ENCODE data around the gene ZNF467.

ZNF467 gene

GRCh38 chr7:149809215-149809614 is 35.8 kb upstream of the ZNF467 start:
- no peak for DNase-seq
- Histone ChIP-seq H3K27me3 (replicated peaks in 2 of 5; ENCODE audit: control insufficient read depth in 4 of 5, insufficient read depth in 5 of 5, low read length in 4 of 5) (no peaks in the 10 kb centered on the region), H3K9me3 (ENCODE audit: control extremely low read depth in 1 of 5, control insufficient read depth in 4 of 5, insufficient read depth in 2 of 5, low read depth in 1 of 5, low read length in 4 of 5) (no peaks in the 10 kb centered on the region), H3K36me3 (ENCODE audit: control insufficient read depth in 4 of 4, insufficient read depth in 4 of 4, low read length in 3 of 4) (no peaks in the 10 kb centered on the region), H3K4me1 (ENCODE audit: control extremely low read depth in 1 of 4, control insufficient read depth in 4 of 4, insufficient read depth in 4 of 4, low read length in 3 of 4) (no peaks in the 10 kb centered on the region), H3K4me3 (ENCODE audit: control insufficient read depth in 1 of 7, extremely low read depth in 1 of 7, insufficient read depth in 4 of 7, low read depth in 2 of 7, low read length in 6 of 7) (no peak overlapping the region), H3K27ac (ENCODE audit: insufficient read depth in 1 of 2, low read depth in 1 of 2, low read length in 2 of 2, poor library complexity in 1 of 2, severe bottlenecking in 2 of 2) (no peak overlapping the region)
- ChIA-PET POLR2A (interaction anchor here (0.6 kb wide), 1 partner anchor 1119 kb away, joined by 3 read pairs; no protein-coding TSS in a partner anchor), CTCF (interaction anchor here (0.8 to 5.5 kb wide), 6 partner anchors 9 to 73 kb away, joined by 3 to 39 read pairs (median 4); no protein-coding TSS in a partner anchor)
- WGBS (ENCODE audit: insufficient coverage), result 93% methylated on average over 2 of the region's 2 CpGs

DNA sequence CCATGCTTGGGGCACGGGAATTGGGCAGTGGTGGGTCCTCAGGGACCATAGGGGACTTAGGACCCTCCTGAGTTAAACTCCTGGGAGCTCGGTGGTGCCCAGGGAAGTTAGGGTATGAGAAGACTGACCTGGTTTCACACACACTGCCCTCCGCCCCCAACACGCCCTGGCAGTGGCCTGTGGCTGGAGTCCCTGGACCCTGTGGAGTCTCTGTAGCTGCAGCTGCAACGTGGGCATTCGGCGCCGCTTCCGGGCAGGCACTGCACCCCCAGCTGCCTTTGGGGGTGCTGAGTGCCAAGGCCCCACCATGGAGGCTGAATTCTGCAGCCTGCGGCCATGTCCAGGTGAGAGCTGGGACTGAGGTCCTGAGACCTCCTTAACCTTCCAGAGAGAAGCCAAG is 34.9 kb upstream of the ZNF467 start:
- Histone ChIP-seq H3K36me3 (ENCODE audit: control insufficient read depth in 4 of 4, insufficient read depth in 4 of 4, low read length in 3 of 4) (no peaks in the 10 kb centered on the region), H3K4me3 (ENCODE audit: control insufficient read depth in 1 of 7, extremely low read depth in 1 of 7, insufficient read depth in 4 of 7, low read depth in 2 of 7, low read length in 6 of 7) (no peak overlapping the region), H3K27me3 (replicated peaks in 2 of 5; ENCODE audit: control insufficient read depth in 4 of 5, insufficient read depth in 5 of 5, low read length in 4 of 5) (no peaks in the 10 kb centered on the region), H3K4me1 (ENCODE audit: control extremely low read depth in 1 of 4, control insufficient read depth in 4 of 4, insufficient read depth in 4 of 4, low read length in 3 of 4) (no peaks in the 10 kb centered on the region), H3K27ac (ENCODE audit: insufficient read depth in 1 of 2, low read depth in 1 of 2, low read length in 2 of 2, poor library complexity in 1 of 2, severe bottlenecking in 2 of 2) (no peak overlapping the region), H3K9me3 (ENCODE audit: control extremely low read depth in 1 of 5, control insufficient read depth in 4 of 5, insufficient read depth in 2 of 5, low read depth in 1 of 5, low read length in 4 of 5) (no peaks in the 10 kb centered on the region)
- DNase-seq, result no peak
- POLR2A ChIA-PET, result no interaction called here
- CTCF ChIA-PET, result interaction anchor here (1.1 to 5.5 kb wide), 7 partner anchors 10 to 74 kb away, joined by 3 to 39 read pairs (median 4); no protein-coding TSS in a partner anchor
- 96% methylated on average over 10 of the region's 10 CpGs for WGBS (ENCODE audit: insufficient coverage)

DNA sequence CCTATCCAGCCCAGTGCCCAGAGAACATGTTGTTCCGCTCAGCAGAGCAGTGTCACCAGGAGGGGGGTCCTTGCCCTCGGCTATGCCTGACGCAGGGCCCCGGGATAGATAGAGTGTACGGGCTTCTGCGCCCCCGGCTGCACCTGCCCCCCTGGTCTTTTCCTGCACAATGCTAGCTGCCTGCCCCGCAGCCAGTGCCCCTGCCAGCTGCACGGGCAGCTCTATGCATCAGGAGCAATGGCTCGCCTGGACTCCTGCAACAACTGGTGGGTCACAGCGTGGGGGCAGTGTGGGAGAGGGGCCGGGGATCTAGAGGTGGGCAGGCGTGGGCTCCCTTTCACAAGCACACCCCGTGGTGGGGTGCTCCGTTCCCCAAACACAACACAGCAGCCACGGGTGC is 33.3 kb upstream of the ZNF467 start:
- H3K4me1 ChIP-seq (ENCODE audit: control extremely low read depth in 1 of 4, control insufficient read depth in 4 of 4, insufficient read depth in 4 of 4, low read length in 3 of 4), result no peaks in the 10 kb centered on the region
- 94% methylated on average over 10 of the region's 16 CpGs for WGBS (ENCODE audit: insufficient coverage)
- no peak overlapping the region for H3K27ac ChIP-seq (ENCODE audit: insufficient read depth in 1 of 2, low read depth in 1 of 2, low read length in 2 of 2, poor library complexity in 1 of 2, severe bottlenecking in 2 of 2)
- POLR2A ChIA-PET, result no interaction called here
- DNase-seq, result no peak
- CTCF ChIA-PET, result interaction anchor here (0.8 to 5.5 kb wide), 10 partner anchors 10 to 144 kb away, joined by 3 to 39 read pairs (median 4); partner anchors contain the start of gene ZNF862
- no peak overlapping the region for H3K4me3 ChIP-seq (ENCODE audit: control insufficient read depth in 1 of 7, extremely low read depth in 1 of 7, insufficient read depth in 4 of 7, low read depth in 2 of 7, low read length in 6 of 7)
- no peaks in the 10 kb centered on the region for H3K36me3 ChIP-seq (ENCODE audit: control insufficient read depth in 4 of 4, insufficient read depth in 4 of 4, low read length in 3 of 4)
- no peaks in the 10 kb centered on the region for H3K27me3 ChIP-seq (replicated peaks in 2 of 5; ENCODE audit: control insufficient read depth in 4 of 5, insufficient read depth in 5 of 5, low read length in 4 of 5)
- H3K9me3 ChIP-seq (ENCODE audit: control extremely low read depth in 1 of 5, control insufficient read depth in 4 of 5, insufficient read depth in 2 of 5, low read depth in 1 of 5, low read length in 4 of 5), result no peaks in the 10 kb centered on the region

- no peaks in the 10 kb centered on the region for H3K9me3 ChIP-seq (ENCODE audit: control extremely low read depth in 1 of 5, control insufficient read depth in 4 of 5, insufficient read depth in 2 of 5, low read depth in 1 of 5, low read length in 4 of 5)
- ChIA-PET CTCF (no interaction called here), POLR2A (no interaction called here)
- H3K27ac ChIP-seq (ENCODE audit: insufficient read depth in 1 of 2, low read depth in 1 of 2, low read length in 2 of 2, poor library complexity in 1 of 2, severe bottlenecking in 2 of 2), result no peak overlapping the region
- no peaks in the 10 kb centered on the region for H3K27me3 ChIP-seq (replicated peaks in 2 of 5; ENCODE audit: control insufficient read depth in 4 of 5, insufficient read depth in 5 of 5, low read length in 4 of 5)
- no peak overlapping the region for H3K4me3 ChIP-seq (ENCODE audit: control insufficient read depth in 1 of 7, extremely low read depth in 1 of 7, insufficient read depth in 4 of 7, low read depth in 2 of 7, low read length in 6 of 7)
- no peaks in the 10 kb centered on the region for H3K36me3 ChIP-seq (ENCODE audit: control insufficient read depth in 4 of 4, insufficient read depth in 4 of 4, low read length in 3 of 4)
- H3K4me1 ChIP-seq (ENCODE audit: control extremely low read depth in 1 of 4, control insufficient read depth in 4 of 4, insufficient read depth in 4 of 4, low read length in 3 of 4), result no peaks in the 10 kb centered on the region
- no peak for DNase-seq
- 98% methylated on average over 6 of the region's 9 CpGs for WGBS (ENCODE audit: insufficient coverage)
Observed at GRCh38 chr7:149804106-149804505, 30.7 kb upstream of the ZNF467 start.

- CTCF ChIA-PET, result no interaction called here
Observed at GRCh38 chr7:149803551-149804074, 30.2 kb upstream of the ZNF467 start.

GRCh38 chr7:149802966-149803365 is 29.6 kb upstream of the ZNF467 start:
- ChIA-PET POLR2A (no interaction called here), CTCF (interaction anchor here (1.3 kb wide), 1 partner anchor 139 kb away, joined by 3 read pairs; no protein-coding TSS in a partner anchor)
- WGBS (ENCODE audit: insufficient coverage), result 98% methylated on average over 12 of the region's 12 CpGs
- H3K4me3 ChIP-seq (ENCODE audit: control insufficient read depth in 1 of 7, extremely low read depth in 1 of 7, insufficient read depth in 4 of 7, low read depth in 2 of 7, low read length in 6 of 7), result no peak overlapping the region
- peaks cover 0 to 6% (median 0%) of the 10 kb centered on the region in 4 experiments for H3K4me1 ChIP-seq (ENCODE audit: control extremely low read depth in 1 of 4, control insufficient read depth in 4 of 4, insufficient read depth in 4 of 4, low read length in 3 of 4)
- H3K36me3 ChIP-seq (ENCODE audit: control insufficient read depth in 4 of 4, insufficient read depth in 4 of 4, low read length in 3 of 4), result no peaks in the 10 kb centered on the region
- no peak overlapping the region for H3K27ac ChIP-seq (ENCODE audit: insufficient read depth in 1 of 2, low read depth in 1 of 2, low read length in 2 of 2, poor library complexity in 1 of 2, severe bottlenecking in 2 of 2)
- H3K9me3 ChIP-seq (ENCODE audit: control extremely low read depth in 1 of 5, control insufficient read depth in 4 of 5, insufficient read depth in 2 of 5, low read depth in 1 of 5, low read length in 4 of 5), result no peaks in the 10 kb centered on the region
- H3K27me3 ChIP-seq (replicated peaks in 2 of 5; ENCODE audit: control insufficient read depth in 4 of 5, insufficient read depth in 5 of 5, low read length in 4 of 5), result no peaks in the 10 kb centered on the region
- no peak for DNase-seq

More at GRCh38 chr7:149803551-149804074, 30.2 kb upstream of the ZNF467 start:
- Histone ChIP-seq H3K4me1 (ENCODE audit: control extremely low read depth in 1 of 4, control insufficient read depth in 4 of 4, insufficient read depth in 4 of 4, low read length in 3 of 4) (peaks cover 0 to under 1% (median 0%) of the 10 kb centered on the region in 4 experiments), H3K4me3 (ENCODE audit: control insufficient read depth in 1 of 7, extremely low read depth in 1 of 7, insufficient read depth in 4 of 7, low read depth in 2 of 7, low read length in 6 of 7) (no peak overlapping the region), H3K9me3 (ENCODE audit: control extremely low read depth in 1 of 5, control insufficient read depth in 4 of 5, insufficient read depth in 2 of 5, low read depth in 1 of 5, low read length in 4 of 5) (no peaks in the 10 kb centered on the region), H3K27ac (ENCODE audit: insufficient read depth in 1 of 2, low read depth in 1 of 2, low read length in 2 of 2, poor library complexity in 1 of 2, severe bottlenecking in 2 of 2) (no peak overlapping the region), H3K36me3 (ENCODE audit: control insufficient read depth in 4 of 4, insufficient read depth in 4 of 4, low read length in 3 of 4) (no peaks in the 10 kb centered on the region), H3K27me3 (replicated peaks in 2 of 5; ENCODE audit: control insufficient read depth in 4 of 5, insufficient read depth in 5 of 5, low read length in 4 of 5) (no peaks in the 10 kb centered on the region)
- POLR2A ChIA-PET, result no interaction called here
- 98% methylated on average over 13 of the region's 17 CpGs for WGBS (ENCODE audit: insufficient coverage)
- no peak for DNase-seq

DNA sequence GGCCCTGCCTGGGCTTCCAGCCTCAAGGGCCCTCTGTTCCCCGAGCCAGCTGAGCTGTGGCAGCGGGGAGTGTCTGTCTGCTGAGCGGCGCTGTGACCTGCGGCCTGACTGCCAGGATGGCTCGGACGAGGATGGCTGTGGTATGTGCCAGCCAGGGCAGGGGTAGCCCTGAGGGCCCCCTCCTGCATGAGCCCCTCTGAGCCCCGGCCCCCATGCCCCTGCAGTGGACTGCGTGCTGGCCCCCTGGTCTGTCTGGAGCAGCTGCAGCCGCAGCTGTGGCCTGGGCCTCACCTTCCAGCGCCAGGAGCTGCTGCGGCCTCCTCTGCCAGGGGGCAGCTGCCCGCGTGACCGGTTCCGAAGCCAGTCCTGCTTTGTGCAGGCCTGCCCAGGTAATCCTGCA is 28.4 kb upstream of the ZNF467 start:
- Histone ChIP-seq H3K36me3 (ENCODE audit: control insufficient read depth in 4 of 4, insufficient read depth in 4 of 4, low read length in 3 of 4) (no peaks in the 10 kb centered on the region), H3K4me3 (ENCODE audit: control insufficient read depth in 1 of 7, extremely low read depth in 1 of 7, insufficient read depth in 4 of 7, low read depth in 2 of 7, low read length in 6 of 7) (no peak overlapping the region), H3K4me1 (ENCODE audit: control extremely low read depth in 1 of 4, control insufficient read depth in 4 of 4, insufficient read depth in 4 of 4, low read length in 3 of 4) (peaks cover 0 to 6% (median 0%) of the 10 kb centered on the region in 4 experiments), H3K27me3 (replicated peaks in 2 of 5; ENCODE audit: control insufficient read depth in 4 of 5, insufficient read depth in 5 of 5, low read length in 4 of 5) (no peaks in the 10 kb centered on the region), H3K27ac (ENCODE audit: insufficient read depth in 1 of 2, low read depth in 1 of 2, low read length in 2 of 2, poor library complexity in 1 of 2, severe bottlenecking in 2 of 2) (no peak overlapping the region), H3K9me3 (ENCODE audit: control extremely low read depth in 1 of 5, control insufficient read depth in 4 of 5, insufficient read depth in 2 of 5, low read depth in 1 of 5, low read length in 4 of 5) (no peaks in the 10 kb centered on the region)
- ChIA-PET POLR2A (no interaction called here), CTCF (no interaction called here)
- WGBS (ENCODE audit: insufficient coverage), result 100% methylated on average over 14 of the region's 16 CpGs
- DNase-seq, result no peak

All from common myeloid progenitor, CD34-positive (primary cell).